Fibroblast of peridontal ligament (primary cell): ENCODE measurements around the gene SETD3.

Experiments used
- DNase-seq: peaks from one replicate; pipeline ENCODE4 v3.0.0-alpha.2; 2010; ENCODE audit errors: extremely low read depth

Gene SETD3

DNA sequence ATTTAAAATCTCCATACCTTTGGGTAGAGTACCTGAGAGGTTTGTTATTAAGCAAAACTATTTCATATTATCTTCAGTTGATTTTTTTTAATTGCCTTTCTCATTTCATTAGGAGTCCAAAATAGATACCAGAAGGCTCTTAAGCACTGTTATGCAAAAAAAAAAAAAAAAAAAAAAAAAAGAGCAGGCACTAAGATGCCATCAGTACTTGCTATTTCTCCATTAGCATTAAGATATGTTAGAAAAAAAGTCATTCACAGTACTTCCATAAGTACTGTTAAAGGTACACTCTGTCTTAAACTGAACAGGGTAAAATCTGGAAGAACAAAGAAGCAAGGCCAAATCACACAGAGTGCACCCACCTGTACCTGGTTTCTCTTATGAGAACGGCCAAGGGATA lies 57.2 kb downstream of the SETD3 start:
- DNase-seq, result no peak

DNA sequence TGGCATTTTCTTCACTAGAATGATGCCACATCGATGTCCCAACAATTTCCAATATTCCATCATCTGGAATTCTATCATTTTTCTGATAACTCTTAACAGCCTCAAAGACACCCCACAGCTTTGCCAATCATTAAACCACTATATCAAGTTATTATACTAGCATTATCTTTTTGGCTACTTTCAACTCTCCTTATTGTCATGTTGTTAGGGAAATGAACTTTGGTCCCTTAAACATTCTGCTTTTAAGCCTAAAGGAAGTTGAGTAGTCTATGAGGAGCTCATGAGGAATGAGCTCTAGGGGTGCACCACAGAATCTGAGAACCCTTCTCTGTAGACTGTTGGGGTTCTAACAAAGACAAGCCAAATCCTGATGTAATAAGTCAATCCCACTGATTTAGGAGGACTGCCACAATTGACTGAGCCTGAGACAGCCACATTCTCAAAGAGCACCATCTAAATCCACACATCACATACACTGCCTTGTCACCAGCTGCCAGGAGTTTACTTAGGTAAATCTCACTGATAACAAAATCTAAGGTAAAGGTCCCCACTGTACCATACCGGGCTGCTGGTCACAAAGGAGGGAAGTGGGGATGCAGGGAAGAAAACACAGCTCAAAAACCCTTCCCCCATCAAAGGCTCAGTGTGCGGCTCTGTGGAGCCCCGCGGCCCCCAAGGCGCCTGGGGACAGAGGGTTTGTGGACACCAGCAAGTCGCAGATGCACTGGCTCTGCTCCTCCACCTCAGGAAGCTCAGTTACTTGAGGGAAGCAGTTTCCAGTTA lies 58.2 kb downstream of the SETD3 start:
- DNase-seq, result no peak

- peak; percentile 52 for DNase-seq
Observed at GRCh38 chr14:99420711-99421110, 59.9 kb downstream of the SETD3 start.

GRCh38 chr14:99419905-99420304 lies 60.8 kb downstream of the SETD3 start:
- no peak for DNase-seq

DNA sequence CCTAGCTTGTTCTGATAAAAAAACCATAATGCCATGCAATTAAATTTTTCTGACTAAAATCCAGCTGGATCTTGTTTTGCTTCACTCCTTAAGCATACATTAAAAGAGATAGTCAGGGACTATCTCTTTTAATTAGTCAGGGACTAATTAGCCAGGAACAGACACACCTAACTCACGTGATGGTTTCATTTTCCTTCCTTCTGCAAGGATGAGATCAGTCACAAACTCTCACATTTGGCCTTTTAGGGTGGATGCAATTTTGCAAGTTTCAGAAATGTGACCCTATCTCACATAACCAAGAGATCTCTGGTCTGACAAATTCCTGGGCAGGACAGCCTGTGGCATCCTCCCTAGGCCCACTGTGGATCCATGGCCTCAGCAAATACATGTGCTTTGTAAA lies 62.4 kb downstream of the SETD3 start:
- DNase-seq, result no peak

DNA sequence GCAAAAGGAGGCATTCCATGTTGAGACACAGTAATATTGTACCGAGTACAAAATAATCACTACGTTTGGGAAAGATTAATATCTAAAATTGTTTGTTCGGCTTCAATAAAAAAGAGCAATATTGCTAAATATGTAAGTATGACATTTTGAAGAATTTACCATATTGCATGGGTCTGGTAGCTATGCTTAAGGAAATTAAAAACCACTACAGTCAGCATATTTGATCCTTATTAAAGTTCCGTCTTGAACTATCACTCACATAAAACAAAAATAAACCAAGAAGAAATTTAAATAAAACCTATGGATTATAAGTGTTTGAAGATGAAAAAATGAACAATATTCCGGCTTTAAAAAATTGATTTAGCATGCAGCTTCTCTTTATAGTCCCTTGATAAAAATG lies 63.8 kb downstream of the SETD3 start:
- no peak for DNase-seq

GRCh38 chr14:99415496-99416281 lies 65.0 kb downstream of the SETD3 start:
- DNase-seq, result peak; percentile 93

DNA sequence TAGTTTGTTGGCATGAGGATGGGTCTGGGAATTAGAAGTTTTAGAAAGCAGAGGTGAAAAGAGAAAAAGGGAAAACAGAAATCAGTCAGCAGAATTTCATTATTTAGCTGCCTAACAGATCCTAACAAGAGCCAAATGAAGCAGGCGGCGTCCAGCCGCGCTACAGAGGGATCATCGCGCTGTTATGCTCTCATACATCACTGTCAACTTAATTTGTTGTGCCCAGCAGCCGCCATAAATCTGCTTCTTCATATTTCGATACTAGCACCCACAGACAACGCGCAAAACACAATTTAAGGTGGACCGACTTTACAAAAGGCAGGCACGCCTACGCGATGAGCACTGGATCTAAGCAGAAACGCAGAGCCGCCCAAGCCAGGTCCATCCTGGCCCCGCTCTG lies 66.7 kb downstream of the SETD3 start:
- DNase-seq, result no peak

GRCh38 chr14:99413172-99413571 lies 67.5 kb downstream of the SETD3 start:
- DNase-seq, result peak; percentile 29

GRCh38 chr14:99412117-99413061 lies 68.3 kb downstream of the SETD3 start:
- DNase-seq, result peak; percentile 74

- no peak for DNase-seq
Observed at GRCh38 chr14:99410019-99410418, 70.6 kb downstream of the SETD3 start.

DNA sequence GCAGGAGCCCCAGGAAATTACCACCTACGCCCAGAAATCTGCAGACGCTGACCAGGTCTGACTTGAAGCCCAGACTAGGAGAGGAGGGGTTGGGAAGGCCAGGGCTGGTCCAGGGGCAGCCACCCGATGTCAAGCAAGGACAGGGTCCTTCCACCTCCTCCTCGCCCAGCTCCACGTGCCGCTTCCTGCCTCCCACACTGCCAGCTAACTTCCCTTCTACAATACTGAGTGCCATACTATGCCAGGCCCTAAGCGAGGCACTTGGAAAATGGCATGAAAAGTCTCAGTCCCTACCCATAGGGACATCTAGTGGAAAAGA lies 71.7 kb downstream of the SETD3 start:
- no peak for DNase-seq

GRCh38 chr14:99408286-99408970 lies 72.2 kb downstream of the SETD3 start:
- DNase-seq, result no peak

GRCh38 chr14:99407416-99407815 lies 73.2 kb downstream of the SETD3 start:
- DNase-seq, result no peak

DNA sequence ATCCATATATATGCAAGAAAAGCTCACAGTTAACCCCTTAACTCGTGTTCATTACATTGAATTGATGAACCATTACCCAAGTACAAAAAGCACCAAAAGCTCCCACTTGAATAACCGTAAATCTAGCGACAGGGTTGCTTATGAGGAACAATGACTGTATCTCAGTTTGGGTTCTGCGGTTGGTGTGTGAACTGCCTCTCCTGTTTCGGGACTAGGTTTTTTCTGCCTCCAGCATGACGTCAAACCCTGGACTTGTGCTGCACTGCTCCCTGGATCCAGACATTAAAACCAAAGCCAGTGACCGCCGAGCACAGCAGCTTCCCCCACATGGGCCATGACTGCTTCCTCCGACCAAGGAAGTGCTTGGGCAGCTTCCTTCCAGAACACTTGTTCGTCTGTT lies 77.7 kb downstream of the SETD3 start:
- DNase-seq, result no peak

GRCh38 chr14:99402285-99402648 lies 78.4 kb downstream of the SETD3 start:
- no peak for DNase-seq

- DNase-seq, result no peak
Observed at GRCh38 chr14:99401621-99402284, 78.9 kb downstream of the SETD3 start.

- no peak for DNase-seq
Observed at GRCh38 chr14:99401211-99401610, 79.4 kb downstream of the SETD3 start.

DNA sequence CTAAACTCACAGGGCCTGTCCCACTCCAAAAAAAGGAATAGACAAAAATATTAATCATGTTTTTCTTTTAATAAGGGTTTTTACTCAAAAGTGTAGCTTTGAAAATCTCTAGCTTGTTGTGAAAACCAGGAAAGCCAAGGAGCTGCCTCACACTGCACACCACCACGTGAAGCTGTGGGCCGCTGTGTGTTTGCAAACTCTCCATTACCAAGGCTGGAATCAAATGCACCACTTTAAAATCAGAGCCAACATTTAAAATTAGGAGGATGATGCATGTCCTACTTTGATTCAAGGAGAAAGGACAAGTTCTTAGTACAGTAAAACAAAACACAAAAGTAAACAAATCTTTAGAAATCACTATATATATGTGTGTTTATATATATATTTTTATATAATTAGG lies 83.0 kb downstream of the SETD3 start:
- no peak for DNase-seq

GRCh38 chr14:99395909-99396530 lies 84.6 kb downstream of the SETD3 start:
- DNase-seq, result peak; percentile 71
